OCI-LY1 (cell line): ENCODE results near the gene KBTBD12.

Experiments
- H2AFZ ChIP-seq: fragments of 200-600 bp; sonication (generic), shearing (Covaris generic); 2 replicates; pipeline ENCODE4 v1.6.0; 2014; ENCODE audit warnings: antibody characterized with exemption, mild to moderate bottlenecking, low read length
- H3F3A ChIP-seq: fragments of 200-600 bp; sonication (generic), shearing (Covaris generic); 2 replicates; pipeline ENCODE4 v1.6.0; 2014; ENCODE audit warnings: mild to moderate bottlenecking, antibody characterized with exemption, low read length, moderate library complexity; ENCODE audit not compliant: insufficient read depth
- H3K27ac ChIP-seq: fragments of 200-600 bp; sonication (generic); 2 replicates; pipeline ENCODE4 v1.5.1; 2014; ENCODE audit warnings: low read length, mixed run types, mild to moderate bottlenecking, low read depth; ENCODE audit not compliant: poor library complexity, severe bottlenecking
- H3K27me3 ChIP-seq: fragments of 200-600 bp; sonication (generic); 2 replicates; pipeline ENCODE4 v1.6.0; 2014; ENCODE audit warnings: antibody characterized with exemption, mild to moderate bottlenecking, low read length, moderate library complexity; ENCODE audit not compliant: insufficient read depth
- H3K36me3 ChIP-seq: fragments of 200-600 bp; sonication (generic); 2 replicates; pipeline ENCODE4 v1.6.1; 2014; ENCODE audit warnings: mild to moderate bottlenecking, antibody characterized with exemption, low read length, moderate library complexity, mixed read lengths; ENCODE audit not compliant: insufficient read depth
- H3K4me1 ChIP-seq: fragments of 200-600 bp; sonication (generic); 2 replicates; pipeline ENCODE4 v1.5.1; 2014; ENCODE audit warnings: mild to moderate bottlenecking, low read length, moderate library complexity; ENCODE audit not compliant: insufficient read depth, severe bottlenecking
- H3K4me2 ChIP-seq: fragments of 200-600 bp; sonication (generic), shearing (Covaris generic); 2 replicates; pipeline ENCODE4 v1.6.1; 2014; ENCODE audit warnings: low read length
- H3K4me3 ChIP-seq: fragments of 200-600 bp; sonication (generic); 2 replicates; pipeline ENCODE4 v1.5.1; 2014; ENCODE audit warnings: low read length, low read depth, mild to moderate bottlenecking, mixed read lengths; ENCODE audit not compliant: poor library complexity, severe bottlenecking
- H3K79me2 ChIP-seq: fragments of 200-600 bp; shearing (Covaris generic); 2 replicates; pipeline ENCODE4 v1.6.1; 2016; ENCODE audit warnings: mixed run types, low read length, mixed read lengths; ENCODE audit not compliant: insufficient read depth
- H3K9ac ChIP-seq: fragments of 200-600 bp; sonication (generic), shearing (Covaris generic); 2 replicates; pipeline ENCODE4 v1.6.1; 2014; ENCODE audit warnings: mild to moderate bottlenecking, low read length, mixed read lengths
- H3K9me2 ChIP-seq: fragments of 200-600 bp; sonication (generic), shearing (Covaris generic); 2 replicates; pipeline ENCODE4 v1.6.1; 2014; ENCODE audit warnings: low read depth, mild to moderate bottlenecking, low read length, mixed read lengths
- H3K9me3 ChIP-seq: fragments of 200-600 bp; shearing (Covaris generic); 2 replicates; pipeline ENCODE4 v1.6.1; 2014; ENCODE audit warnings: low read length, mixed read lengths
- H4K20me1 ChIP-seq: fragments of 200-600 bp; sonication (generic), shearing (Covaris generic); 2 replicates; pipeline ENCODE4 v1.6.0; 2016; ENCODE audit warnings: mild to moderate bottlenecking, low read length; ENCODE audit not compliant: insufficient read depth
- CTCF ChIP-seq: fragments of 200-600 bp; sonication (generic), shearing (Covaris generic); IDR thresholded peaks from 2 replicates; pipeline ENCODE4 v1.5.1; 2017; ENCODE audit warnings: mild to moderate bottlenecking, antibody characterized with exemption, low read length, moderate library complexity, mixed read lengths
- EZH2 ChIP-seq: fragments of 200-600 bp; sonication (generic), shearing (Covaris generic); IDR thresholded peaks from 2 replicates; pipeline ENCODE4 v1.8.0; 2017; ENCODE audit warnings: borderline replicate concordance, mixed run types, mild to moderate bottlenecking, antibody characterized with exemption, low read length, moderate library complexity, mixed read lengths

Gene KBTBD12

GRCh38 chr3:127990461-127990860 lies 75.4 kb downstream of the KBTBD12 start:
- Histone ChIP-seq H3K4me2 (no peak overlapping the region), H3K9me3 (no peaks in the 10 kb centered on the region), H3K27me3 (0 out of 2 replicates have a peak, but pooled peaks cover 5% of the 10 kb centered on the region), H2AFZ (no peak overlapping the region), H4K20me1 (no peaks in the 10 kb centered on the region), H3K36me3 (no peaks in the 10 kb centered on the region), H3F3A (no peaks in the 10 kb centered on the region), H3K9ac (no peak overlapping the region), H3K4me3 (no peak overlapping the region), H3K9me2 (no peaks in the 10 kb centered on the region), H3K4me1 (no peaks in the 10 kb centered on the region), H3K27ac (no peak overlapping the region), H3K79me2 (no peaks in the 10 kb centered on the region)
- TF ChIP-seq CTCF: no peak
- TF ChIP-seq EZH2: no peak

DNA sequence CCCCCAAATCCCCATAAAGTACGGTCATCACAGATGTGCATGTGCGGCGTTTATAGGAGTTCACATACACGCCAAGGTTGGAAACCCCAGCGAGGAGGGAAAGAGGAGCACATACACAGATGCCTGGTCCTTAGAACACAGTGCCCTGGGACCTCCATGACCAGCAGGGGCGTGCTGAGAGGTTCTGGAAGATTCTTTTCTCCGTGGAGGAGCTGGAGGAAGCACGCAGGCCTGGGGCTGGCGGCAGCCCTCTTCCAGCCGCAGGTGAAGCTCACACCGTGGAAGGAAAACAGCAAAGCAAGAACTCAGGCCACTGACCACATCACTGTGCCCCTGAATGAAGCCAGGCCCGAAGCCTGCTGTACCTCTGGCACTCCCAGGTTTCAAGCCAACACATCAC lies 76.2 kb downstream of the KBTBD12 start:
- Histone ChIP-seq H4K20me1 (no peaks in the 10 kb centered on the region), H3K27ac (no peak overlapping the region), H3K9ac (no peak overlapping the region), H3K4me2 (no peak overlapping the region), H3K36me3 (no peaks in the 10 kb centered on the region), H3K9me3 (no peaks in the 10 kb centered on the region), H2AFZ (no peak overlapping the region), H3K79me2 (no peaks in the 10 kb centered on the region), H3K4me1 (no peaks in the 10 kb centered on the region), H3K27me3 (0 out of 2 replicates have a peak, but pooled peaks cover 5% of the 10 kb centered on the region), H3F3A (no peaks in the 10 kb centered on the region), H3K4me3 (no peak overlapping the region), H3K9me2 (no peaks in the 10 kb centered on the region)
- TF ChIP-seq CTCF (no peak), EZH2 (no peak)

- Histone ChIP-seq H3K4me2 (no peak overlapping the region), H3K36me3 (no peaks in the 10 kb centered on the region), H3K79me2 (no peaks in the 10 kb centered on the region), H3K9me2 (no peaks in the 10 kb centered on the region), H3K4me3 (no peak overlapping the region), H4K20me1 (no peaks in the 10 kb centered on the region), H3K27ac (no peak overlapping the region), H3F3A (no peaks in the 10 kb centered on the region), H2AFZ (no peak overlapping the region), H3K9me3 (no peaks in the 10 kb centered on the region), H3K9ac (no peak overlapping the region), H3K27me3 (0 out of 2 replicates have a peak, but pooled peaks cover 5% of the 10 kb centered on the region), H3K4me1 (no peaks in the 10 kb centered on the region)
- TF ChIP-seq EZH2 (no peak), CTCF (no peak)
Measured at GRCh38 chr3:127991681-127992080, 76.6 kb downstream of the KBTBD12 start.
